HG03039 (cell line): Measurements from ENCODE around the gene FOXRED2.
"Not testable (repeated sequence)": the region's sequence is repeated elsewhere in the genome, so short reads cannot be mapped to it uniquely, and the experiment has no call there.

Experiments used
- ATAC-seq: cut with Tn5 transposase; IDR thresholded peaks from one replicate; pipeline ENCODE4 v1.9.1; 2021; ENCODE audit warnings: mild to moderate bottlenecking, moderate library complexity; ENCODE audit not compliant: unreplicated experiment

Gene FOXRED2

GRCh38 chr22:36470162-36470993 lies 36.5 kb downstream of the FOXRED2 start:
- no peak for ATAC-seq

GRCh38 chr22:36469094-36469710 lies 37.6 kb downstream of the FOXRED2 start:
- ATAC-seq, result no peak

GRCh38 chr22:36467946-36468345 lies 38.9 kb downstream of the FOXRED2 start:
- ATAC-seq, result no peak

- no peak for ATAC-seq
Measured at GRCh38 chr22:36467042-36467810, 39.6 kb downstream of the FOXRED2 start.

GRCh38 chr22:36466258-36466657 lies 40.6 kb downstream of the FOXRED2 start:
- no peak for ATAC-seq

GRCh38 chr22:36465232-36466021 lies 41.4 kb downstream of the FOXRED2 start:
- ATAC-seq, result no peak

- ATAC-seq, result no peak
Measured at GRCh38 chr22:36464715-36465231, 42.1 kb downstream of the FOXRED2 start.

GRCh38 chr22:36463783-36464184 lies 43.1 kb downstream of the FOXRED2 start:
- ATAC-seq, result no peak

GRCh38 chr22:36461665-36462649 lies 44.9 kb downstream of the FOXRED2 start:
- ATAC-seq, result no peak

- no peak for ATAC-seq
Measured at GRCh38 chr22:36460202-36460601, 46.6 kb downstream of the FOXRED2 start.

- no peak for ATAC-seq
Measured at GRCh38 chr22:36457688-36458450, 49.0 kb downstream of the FOXRED2 start.

- no peak for ATAC-seq
Measured at GRCh38 chr22:36456464-36456845, 50.4 kb downstream of the FOXRED2 start.

GRCh38 chr22:36455571-36456463 lies 51.0 kb downstream of the FOXRED2 start:
- no peak for ATAC-seq

- peak; percentile 71 for ATAC-seq
Measured at GRCh38 chr22:36454916-36455570, 51.8 kb downstream of the FOXRED2 start.

- ATAC-seq, result no peak
Measured at GRCh38 chr22:36453855-36454378, 52.9 kb downstream of the FOXRED2 start.

- ATAC-seq, result not testable (repeated sequence)
Measured at GRCh38 chr22:36452978-36453607, 53.7 kb downstream of the FOXRED2 start.
